ENCODE results near the gene CEP290.
"Not testable (repeated sequence)": the region's sequence is repeated elsewhere in the genome, so short reads cannot be mapped to it uniquely, and the experiment has no call there.

DNA sequence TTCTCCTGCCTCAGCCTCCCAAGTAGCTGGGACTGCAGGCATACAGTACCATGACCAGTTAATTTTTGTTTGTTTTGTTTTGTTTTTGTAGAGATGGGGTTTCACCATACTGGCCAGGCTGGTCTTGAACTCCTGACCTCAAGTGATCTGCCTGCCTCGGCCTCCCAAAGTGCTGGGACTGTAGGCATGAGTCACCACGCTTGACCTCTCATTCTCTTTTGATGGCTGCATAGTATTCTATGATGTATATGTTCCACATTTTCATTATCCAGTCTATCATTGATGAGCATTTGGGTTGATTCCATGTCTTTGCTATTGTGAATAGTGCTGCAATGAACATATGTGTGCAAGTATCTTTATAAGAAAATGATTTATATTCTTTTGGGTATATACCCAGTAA lies 8.7 kb downstream of the CEP290 start:
- TF ChIP-seq, protein P1, sequence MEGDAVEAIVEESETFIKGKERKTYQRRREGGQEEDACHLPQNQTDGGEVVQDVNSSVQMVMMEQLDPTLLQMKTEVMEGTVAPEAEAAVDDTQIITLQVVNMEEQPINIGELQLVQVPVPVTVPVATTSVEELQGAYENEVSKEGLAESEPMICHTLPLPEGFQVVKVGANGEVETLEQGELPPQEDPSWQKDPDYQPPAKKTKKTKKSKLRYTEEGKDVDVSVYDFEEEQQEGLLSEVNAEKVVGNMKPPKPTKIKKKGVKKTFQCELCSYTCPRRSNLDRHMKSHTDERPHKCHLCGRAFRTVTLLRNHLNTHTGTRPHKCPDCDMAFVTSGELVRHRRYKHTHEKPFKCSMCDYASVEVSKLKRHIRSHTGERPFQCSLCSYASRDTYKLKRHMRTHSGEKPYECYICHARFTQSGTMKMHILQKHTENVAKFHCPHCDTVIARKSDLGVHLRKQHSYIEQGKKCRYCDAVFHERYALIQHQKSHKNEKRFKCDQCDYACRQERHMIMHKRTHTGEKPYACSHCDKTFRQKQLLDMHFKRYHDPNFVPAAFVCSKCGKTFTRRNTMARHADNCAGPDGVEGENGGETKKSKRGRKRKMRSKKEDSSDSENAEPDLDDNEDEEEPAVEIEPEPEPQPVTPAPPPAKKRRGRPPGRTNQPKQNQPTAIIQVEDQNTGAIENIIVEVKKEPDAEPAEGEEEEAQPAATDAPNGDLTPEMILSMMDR (IDR thresholded peaks at IDR 0.05; ENCODE audit: poor library complexity, severe bottlenecking): not testable (repeated sequence)
- not testable (repeated sequence) for TF ChIP-seq TAF1 (IDR thresholded peaks at IDR 0.05; ENCODE audit: low read depth); EZH2 (IDR thresholded peaks at IDR 0.05; ENCODE audit: borderline replicate concordance, insufficient read depth, low read length, poor library complexity, severe bottlenecking)

All from neural cell (in vitro differentiated cells).